ENCODE results near the gene PAN3. TPM values are rescaled to one million over a fixed set of nuclear protein-coding genes. Genes with fewer than 3 reads are reported as not detected.

PAN3 gene
- total RNA-seq, 1 donor from 2014 or later: 50.1 TPM

GRCh38 chr13:28338742-28339141 lies 200.4 kb downstream of the PAN3 start:
- peaks cover 4% of the 10 kb centered on the region for H3K27me3 Mint-ChIP-seq (ENCODE audit: insufficient read depth, low read depth)
- H3K36me3 Mint-ChIP-seq: no peaks in the 10 kb centered on the region
- no peaks in the 10 kb centered on the region for H3F3A ChIP-seq (ENCODE audit: low read depth)
- TF ChIP-seq CTCF (IDR thresholded peaks at IDR 0.05): no peak
- TF ChIP-seq EZH2phosphoT487 (IDR thresholded peaks at IDR 0.05): no peak
- no peak for TF ChIP-seq EZH2 (IDR thresholded peaks at IDR 0.05)
- H3K4me3 Mint-ChIP-seq: no peak overlapping the region
- H3K9me3 Mint-ChIP-seq: no peaks in the 10 kb centered on the region
- H4K20me1 ChIP-seq (ENCODE audit: low read depth): no peaks in the 10 kb centered on the region
- no peaks in the 10 kb centered on the region for H3K79me2 ChIP-seq (ENCODE audit: low read depth)
- H3K4me1 ChIP-seq: no peaks in the 10 kb centered on the region
- no peak overlapping the region for H3K27ac Mint-ChIP-seq
- H3K9me3 ChIP-seq (ENCODE audit: low read depth): no peaks in the 10 kb centered on the region
- DNase-seq (ENCODE audit: low spot score): no peak
- H2AFZ ChIP-seq (replicated peaks): no peak overlapping the region
- no peak overlapping the region for H3K9ac ChIP-seq
- H3K36me3 ChIP-seq: no peaks in the 10 kb centered on the region
- H3K27me3 ChIP-seq: no peaks in the 10 kb centered on the region
- no peak overlapping the region for H3K4me2 ChIP-seq
- no peak overlapping the region for H3K4me3 ChIP-seq
- H3K27ac ChIP-seq: no peak overlapping the region
- H3K4me1 Mint-ChIP-seq: no peaks in the 10 kb centered on the region

- Histone ChIP-seq H2AFZ (replicated peaks) (no peak overlapping the region), H3K9ac (no peak overlapping the region), H3K4me1 (no peaks in the 10 kb centered on the region), H3F3A (ENCODE audit: low read depth) (no peaks in the 10 kb centered on the region), H4K20me1 (ENCODE audit: low read depth) (no peaks in the 10 kb centered on the region), H3K79me2 (ENCODE audit: low read depth) (no peaks in the 10 kb centered on the region), H3K36me3 (no peaks in the 10 kb centered on the region), H3K4me2 (no peak overlapping the region), H3K27me3 (no peaks in the 10 kb centered on the region), H3K4me3 (no peak overlapping the region), H3K9me3 (ENCODE audit: low read depth) (no peaks in the 10 kb centered on the region), H3K27ac (no peak overlapping the region)
- Mint-ChIP-seq H3K27ac (no peak overlapping the region), H3K27me3 (ENCODE audit: insufficient read depth, low read depth) (peaks cover 4% of the 10 kb centered on the region), H3K4me1 (no peaks in the 10 kb centered on the region), H3K9me3 (no peaks in the 10 kb centered on the region), H3K36me3 (no peaks in the 10 kb centered on the region), H3K4me3 (no peak overlapping the region)
- no peak for DNase-seq (ENCODE audit: low spot score)
- TF ChIP-seq EZH2 (IDR thresholded peaks at IDR 0.05) (no peak), CTCF (IDR thresholded peaks at IDR 0.05) (no peak), EZH2phosphoT487 (IDR thresholded peaks at IDR 0.05) (no peak)
Observed at GRCh38 chr13:28339419-28339818, 201.1 kb downstream of the PAN3 start.

GRCh38 chr13:28340272-28340793 lies 202.0 kb downstream of the PAN3 start:
- Histone ChIP-seq H3K9me3 (ENCODE audit: low read depth) (no peaks in the 10 kb centered on the region), H4K20me1 (ENCODE audit: low read depth) (no peaks in the 10 kb centered on the region), H3K4me1 (no peaks in the 10 kb centered on the region), H3K4me2 (no peak overlapping the region), H3K79me2 (ENCODE audit: low read depth) (no peaks in the 10 kb centered on the region), H3K36me3 (no peaks in the 10 kb centered on the region), H3K27ac (no peak overlapping the region), H3K27me3 (no peaks in the 10 kb centered on the region), H3F3A (ENCODE audit: low read depth) (no peaks in the 10 kb centered on the region), H3K9ac (no peak overlapping the region), H3K4me3 (no peak overlapping the region), H2AFZ (replicated peaks) (no peak overlapping the region)
- TF ChIP-seq EZH2phosphoT487 (IDR thresholded peaks at IDR 0.05) (no peak), CTCF (IDR thresholded peaks at IDR 0.05) (no peak), EZH2 (IDR thresholded peaks at IDR 0.05) (no peak)
- DNase-seq (ENCODE audit: low spot score): no peak
- Mint-ChIP-seq H3K27me3 (ENCODE audit: insufficient read depth, low read depth) (peaks cover 4% of the 10 kb centered on the region), H3K4me3 (no peak overlapping the region), H3K4me1 (no peaks in the 10 kb centered on the region), H3K9me3 (no peaks in the 10 kb centered on the region), H3K27ac (no peak overlapping the region), H3K36me3 (no peaks in the 10 kb centered on the region)

Measured in neural progenitor cell (in vitro differentiated cells).